ENCODE results near the gene PCDHB11. TPM values are rescaled to one million over a fixed set of nuclear protein-coding genes. Genes with fewer than 3 reads are reported as not detected.
A peak's percentile ranks its signal among the peaks of the same experiment; 100 is the strongest.
"Not testable (repeated sequence)": the region's sequence is repeated elsewhere in the genome, so short reads cannot be mapped to it uniquely, and the experiment has no call there.

PCDHB11 gene
- total RNA-seq, 4 donors from 2014 or later = 0.20 to 1.5 (median 0.61) TPM

GRCh38 chr5:141208478-141208877, 9.1 kb downstream of the PCDHB11 start, which contains the start of gene PCDHB12:
TSS of gene PCDHB12 (plus strand) at chr5:141208719. CDS start at chr5:141208908, 189 bp downstream.
- Histone ChIP-seq H3K4me3 (no peak within 1 kb of the TSS), H3K27ac (no peak within 1 kb of the TSS), H3K36me3 (no peaks in the 10 kb centered on the region), H3K27me3 (peaks cover 5% of the 10 kb centered on the region), H3K4me1 (no peaks in the 10 kb centered on the region), H3K9me3 (peaks cover 7 to 49% of the 10 kb centered on the region in 2 donors)
- TF ChIP-seq POLR2AphosphoS5 (IDR thresholded peaks at IDR 0.05) (no peak), POLR2A (IDR thresholded peaks at IDR 0.05) (no peak), CTCF (IDR thresholded peaks at IDR 0.05) (peak in 1 of 5 experiments; percentile 6)
- in situ Hi-C loops (cut with MboI; ENCODE audit: low pct_ligation_motif_present in 1 of 4, low pct_unique_long_range_greater_than_20kb in 1 of 4, low sequenced_read_pairs in 3 of 4) = loop anchor here (25.0 kb wide), 2 partner anchors 179 to 354 kb away; partner anchors contain the start of genes PCDHGA7 (in 1 of the 4), PCDHGA8 (in 1 of the 4), PCDHGB4 (in 1 of the 4) and PCDHGB5 (in 1 of the 4)
- WGBS, 2 donors (ENCODE audit: low coverage in 1 of 2) = 30 to 35% methylated on average over 11 of the region's 11 CpGs
- DNase-seq = no peak
- intact Hi-C loops (cut with DNase I; ENCODE audit: low total_unique reads) = no loop called here

- in situ Hi-C loops (cut with MboI; ENCODE audit: low pct_ligation_motif_present in 1 of 4, low pct_unique_long_range_greater_than_20kb in 1 of 4, low sequenced_read_pairs in 3 of 4) = loop anchor here (25.0 kb wide), 2 partner anchors 177 to 352 kb away; partner anchors contain the start of genes PCDHGA7 (in 1 of the 4), PCDHGA8 (in 1 of the 4), PCDHGB4 (in 1 of the 4) and PCDHGB5 (in 1 of the 4)
- H3K36me3 ChIP-seq; H3K27me3 ChIP-seq; H3K4me3 ChIP-seq; DNase-seq; H3K4me1 ChIP-seq; intact Hi-C loops (cut with DNase I; ENCODE audit: low total_unique reads); H3K27ac ChIP-seq: not testable (repeated sequence)
- H3K9me3 ChIP-seq = peaks cover 11 to 56% of the 10 kb centered on the region in 2 donors
- 87% methylated on average over 37 of the region's 39 CpGs; no CpG with 5 or more reads in 1 of the 2 donors for WGBS, 2 donors (ENCODE audit: low coverage in 1 of 2)
These were observed 10.9 kb downstream of the PCDHB11 start for GRCh38 chr5:141210281-141210680.

- DNase-seq; intact Hi-C loops (cut with DNase I; ENCODE audit: low total_unique reads): not testable (repeated sequence)
- 60% methylated on average over 15 of the region's 27 CpGs; no CpG with 5 or more reads in 1 of the 2 donors for WGBS, 2 donors (ENCODE audit: low coverage in 1 of 2)
These were observed 11.4 kb downstream of the PCDHB11 start for GRCh38 chr5:141210849-141211248.

GRCh38 chr5:141213656-141214339, 14.4 kb downstream of the PCDHB11 start, which contains the start of gene PCDHB13:
TSS of gene PCDHB13 (plus strand) at chr5:141213919. CDS start at chr5:141214124, 205 bp downstream.
- intact Hi-C loops (cut with DNase I; ENCODE audit: low total_unique reads); H3K4me3 ChIP-seq; H3K27ac ChIP-seq; H3K36me3 ChIP-seq; H3K4me1 ChIP-seq; H3K27me3 ChIP-seq: not testable (repeated sequence)
- DNase-seq = peak; percentile 50
- WGBS, 2 donors (ENCODE audit: low coverage in 1 of 2) = 33 to 36% methylated on average over 4 to 15 of the region's 18 CpGs
- in situ Hi-C loops (cut with MboI; ENCODE audit: low pct_ligation_motif_present in 1 of 4, low pct_unique_long_range_greater_than_20kb in 1 of 4, low sequenced_read_pairs in 3 of 4) = loop anchor here (25.0 kb wide), 2 partner anchors 174 to 349 kb away; partner anchors contain the start of genes PCDHGA7 (in 1 of the 4), PCDHGA8 (in 1 of the 4), PCDHGB4 (in 1 of the 4) and PCDHGB5 (in 1 of the 4)
- TF ChIP-seq CTCF (IDR thresholded peaks at IDR 0.05) = peak; percentile 19 to 52 (median 29)
- H3K9me3 ChIP-seq = peaks cover 20 to 64% of the 10 kb centered on the region in 2 donors

More at GRCh38 chr5:141210849-141211248, 11.4 kb downstream of the PCDHB11 start:
- not testable (repeated sequence) for H3K36me3 ChIP-seq, H3K27me3 ChIP-seq, H3K4me1 ChIP-seq, H3K4me3 ChIP-seq, H3K27ac ChIP-seq
- H3K9me3 ChIP-seq = peaks cover 12 to 59% of the 10 kb centered on the region in 2 donors
- in situ Hi-C loops (cut with MboI; ENCODE audit: low pct_ligation_motif_present in 1 of 4, low pct_unique_long_range_greater_than_20kb in 1 of 4, low sequenced_read_pairs in 3 of 4) = loop anchor here (25.0 kb wide), 2 partner anchors 176 to 351 kb away; partner anchors contain the start of genes PCDHGA7 (in 1 of the 4), PCDHGA8 (in 1 of the 4), PCDHGB4 (in 1 of the 4) and PCDHGB5 (in 1 of the 4)

- H3K4me3 ChIP-seq; intact Hi-C loops (cut with DNase I; ENCODE audit: low total_unique reads); DNase-seq; H3K4me1 ChIP-seq; H3K36me3 ChIP-seq; H3K27ac ChIP-seq; H3K27me3 ChIP-seq: not testable (repeated sequence)
- 86 to 100% methylated on average over 1 to 12 of the region's 12 CpGs for WGBS, 2 donors (ENCODE audit: low coverage in 1 of 2)
- H3K9me3 ChIP-seq = peaks cover 20 to 64% of the 10 kb centered on the region in 2 donors
- in situ Hi-C loops (cut with MboI; ENCODE audit: low pct_ligation_motif_present in 1 of 4, low pct_unique_long_range_greater_than_20kb in 1 of 4, low sequenced_read_pairs in 3 of 4) = loop anchor here (25.0 kb wide), 2 partner anchors 173 to 348 kb away; partner anchors contain the start of genes PCDHGA7 (in 1 of the 4), PCDHGA8 (in 1 of the 4), PCDHGB4 (in 1 of the 4) and PCDHGB5 (in 1 of the 4)
These were observed 15.2 kb downstream of the PCDHB11 start for GRCh38 chr5:141214583-141214982.

- peaks cover 28 to 64% of the 10 kb centered on the region in 2 donors for H3K9me3 ChIP-seq
- H3K27me3 ChIP-seq; H3K4me1 ChIP-seq; DNase-seq; H3K36me3 ChIP-seq; H3K4me3 ChIP-seq; H3K27ac ChIP-seq; intact Hi-C loops (cut with DNase I; ENCODE audit: low total_unique reads): not testable (repeated sequence)
- in situ Hi-C loops (cut with MboI; ENCODE audit: low pct_ligation_motif_present in 1 of 4, low pct_unique_long_range_greater_than_20kb in 1 of 4, low sequenced_read_pairs in 3 of 4) = loop anchor here (25.0 kb wide), 2 partner anchors 172 to 347 kb away; partner anchors contain the start of genes PCDHGA7 (in 1 of the 4), PCDHGA8 (in 1 of the 4), PCDHGB4 (in 1 of the 4) and PCDHGB5 (in 1 of the 4)
- WGBS, 2 donors (ENCODE audit: low coverage in 1 of 2) = 72% methylated on average over 24 of the region's 40 CpGs; no CpG with 5 or more reads in 1 of the 2 donors
These were observed 16.1 kb downstream of the PCDHB11 start for GRCh38 chr5:141215504-141215903.

GRCh38 chr5:141216035-141216434, 16.6 kb downstream of the PCDHB11 start:
- H3K27me3 ChIP-seq; H3K27ac ChIP-seq; H3K36me3 ChIP-seq; intact Hi-C loops (cut with DNase I; ENCODE audit: low total_unique reads); H3K4me3 ChIP-seq; DNase-seq; H3K4me1 ChIP-seq: not testable (repeated sequence)
- in situ Hi-C loops (cut with MboI; ENCODE audit: low pct_ligation_motif_present in 1 of 4, low pct_unique_long_range_greater_than_20kb in 1 of 4, low sequenced_read_pairs in 3 of 4) = loop anchor here (25.0 kb wide), 2 partner anchors 171 to 346 kb away; partner anchors contain the start of genes PCDHGA7 (in 1 of the 4), PCDHGA8 (in 1 of the 4), PCDHGB4 (in 1 of the 4) and PCDHGB5 (in 1 of the 4)
- peaks cover 28 to 61% of the 10 kb centered on the region in 2 donors for H3K9me3 ChIP-seq
- 50 to 77% methylated on average over 1 to 24 of the region's 26 CpGs for WGBS, 2 donors (ENCODE audit: low coverage in 1 of 2)

Measured in transverse colon (tissue), 4 donors.